H1 (cell line): ENCODE measurements around the gene DKKL1. TPM values are rescaled to one million over a fixed set of nuclear protein-coding genes. Genes with fewer than 3 reads are reported as not detected.
A peak's percentile ranks its signal among the peaks of the same experiment; 100 is the strongest.

Experiments used
- NANOG ChIP-seq: IDR thresholded peaks from 2 replicates; pipeline ENCODE4 v1.6.1; 2011; ENCODE audit warnings: low read length, low read depth, mild to moderate bottlenecking, inconsistent platforms; ENCODE audit not compliant: insufficient read depth, poor library complexity, severe bottlenecking
- NRF1 ChIP-seq: IDR thresholded peaks from 2 replicates; pipeline ENCODE4 v1.6.1; 2011; ENCODE audit warnings: mild to moderate bottlenecking, low read depth, low read length, improper control_type of control experiment
- POLR2A ChIP-seq, 2 experiments: IDR thresholded peaks; 1 replicate in 1 of 2; 2 replicates in 1 of 2; pipeline ENCODE4 v1.6.1; 2011; ENCODE audit warnings: low read depth in 2 of 2, low read length in 2 of 2, mild to moderate bottlenecking in 2 of 2; ENCODE audit errors: control extremely low read depth in 1 of 2
- POU5F1 ChIP-seq: IDR thresholded peaks from 2 replicates; pipeline ENCODE4 v1.6.1; 2011; ENCODE audit warnings: low read depth, mild to moderate bottlenecking, low read length, moderate library complexity
- RNF2 ChIP-seq: fragments of 200-900, 300-1000 bp; sonication (generic); IDR thresholded peaks from 2 replicates; pipeline ENCODE4 v1.7.1; 2016; ENCODE audit warnings: borderline replicate concordance, low read depth, mild to moderate bottlenecking, antibody characterized with exemption, low read length; ENCODE audit not compliant: poor library complexity, severe bottlenecking; ENCODE audit errors: missing control alignments
- SIN3A ChIP-seq, 2 experiments: IDR thresholded peaks in 1 of 2; conservative IDR thresholded peaks in 1 of 2; 2 replicates each; pipeline ENCODE4 v1.6.1; 2011 to 2012; ENCODE audit warnings: low read length in 2 of 2, improper control_type of control experiment in 1 of 2, low read depth in 1 of 2, mild to moderate bottlenecking in 1 of 2
- TAF7 ChIP-seq: optimal IDR thresholded peaks from 2 replicates; pipeline ENCODE3; 2011; ENCODE audit warnings: low read depth, mild to moderate bottlenecking, inconsistent platforms, low read length, moderate library complexity, borderline replicate concordance
- YY1 ChIP-seq: IDR thresholded peaks from 2 replicates; pipeline ENCODE4 v1.6.1; 2011; ENCODE audit warnings: low read depth, mild to moderate bottlenecking, low read length
- polyA plus RNA-seq, 7 experiments: library from polyadenylated mRNA; depleted of rRNA in 3 of 7; stranded (reverse) in 5 of 7; unstranded in 2 of 7; fragments of >200 nt in 5 of 7; fragments of 200-250 nt in 2 of 7; gene quantifications; 1 replicate in 5 of 7; 2 replicates in 1 of 7; 4 replicates in 1 of 7; pipeline versions ENCODE4 v1.2.1 to v1.2.3, GENCODE V29; 2011 to 2013; ENCODE audit warnings: missing spikeins in 2 of 7, mixed read lengths in 2 of 7
- total RNA-seq: library from RNA; stranded (reverse); fragmentation: NEBNext Ultra II Directional; extraction: Animal tissue kit (Norgen Biotek cat#: 25700); gene quantifications from 2 replicates; pipeline ENCODE4 v1.2.1, GENCODE V29; 2021
- TF ChIP-seq, protein P1 (sequence below): fragments of 300-600 bp; sonication (generic); IDR thresholded peaks from 2 replicates; pipeline ENCODE4 v1.7.1; 2012; ENCODE audit warnings: low read length, moderate library complexity, mild to moderate bottlenecking, inconsistent platforms; ENCODE audit not compliant: insufficient replicate concordance
- TF ChIP-seq, protein P2 (sequence below): IDR thresholded peaks from 2 replicates; pipeline ENCODE4 v1.6.1; 2012; ENCODE audit warnings: inconsistent platforms

DKKL1 gene
- total and polyA plus RNA-seq, 2 of the 8 experiments (the other 6 are each of a cell fraction or from before 2014, with no cell fraction given), result 2.6 to 6.8 TPM

DNA sequence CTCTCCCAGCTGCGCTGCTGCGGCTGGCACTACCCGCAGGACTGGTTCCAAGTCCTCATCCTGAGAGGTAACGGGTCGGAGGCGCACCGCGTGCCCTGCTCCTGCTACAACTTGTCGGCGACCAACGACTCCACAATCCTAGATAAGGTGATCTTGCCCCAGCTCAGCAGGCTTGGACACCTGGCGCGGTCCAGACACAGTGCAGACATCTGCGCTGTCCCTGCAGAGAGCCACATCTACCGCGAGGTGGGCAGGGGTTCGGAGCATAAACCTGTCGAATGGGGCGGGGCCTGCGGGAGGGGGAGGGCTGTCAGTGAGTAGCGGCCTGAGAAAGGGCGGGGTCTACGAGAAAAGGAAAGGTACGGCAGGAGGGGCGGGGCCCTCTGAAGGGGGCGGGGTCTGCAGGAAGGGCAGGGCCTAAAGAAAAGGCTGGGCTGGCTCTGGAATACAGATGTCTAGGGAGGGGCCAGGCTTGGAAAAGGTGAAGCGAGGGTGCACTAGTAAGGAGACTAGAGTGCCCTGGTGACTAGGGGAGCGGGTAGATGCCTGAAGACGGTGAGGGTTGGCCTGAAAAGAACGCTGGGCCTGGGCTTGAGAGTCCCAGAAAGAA is 24.9 kb upstream of the DKKL1 start (continued):
- TF ChIP-seq TAF7 (peak; percentile 52), POLR2A (IDR thresholded peaks at IDR 0.05; ENCODE audit: control extremely low read depth in 1 of 2, low read depth in 2 of 2, low read length in 2 of 2) (peak; percentile 65 to 79), SIN3A (conservative IDR thresholded peaks at IDR 0.05 in 1 of 2, IDR thresholded peaks at IDR 0.05 in 1 of 2; ENCODE audit: low read depth in 1 of 2, low read length in 2 of 2) (no peak), YY1 (no peak), RNF2 (no peak), NRF1 (no peak), NANOG (no peak), POU5F1 (no peak)
- TF ChIP-seq, protein P1, sequence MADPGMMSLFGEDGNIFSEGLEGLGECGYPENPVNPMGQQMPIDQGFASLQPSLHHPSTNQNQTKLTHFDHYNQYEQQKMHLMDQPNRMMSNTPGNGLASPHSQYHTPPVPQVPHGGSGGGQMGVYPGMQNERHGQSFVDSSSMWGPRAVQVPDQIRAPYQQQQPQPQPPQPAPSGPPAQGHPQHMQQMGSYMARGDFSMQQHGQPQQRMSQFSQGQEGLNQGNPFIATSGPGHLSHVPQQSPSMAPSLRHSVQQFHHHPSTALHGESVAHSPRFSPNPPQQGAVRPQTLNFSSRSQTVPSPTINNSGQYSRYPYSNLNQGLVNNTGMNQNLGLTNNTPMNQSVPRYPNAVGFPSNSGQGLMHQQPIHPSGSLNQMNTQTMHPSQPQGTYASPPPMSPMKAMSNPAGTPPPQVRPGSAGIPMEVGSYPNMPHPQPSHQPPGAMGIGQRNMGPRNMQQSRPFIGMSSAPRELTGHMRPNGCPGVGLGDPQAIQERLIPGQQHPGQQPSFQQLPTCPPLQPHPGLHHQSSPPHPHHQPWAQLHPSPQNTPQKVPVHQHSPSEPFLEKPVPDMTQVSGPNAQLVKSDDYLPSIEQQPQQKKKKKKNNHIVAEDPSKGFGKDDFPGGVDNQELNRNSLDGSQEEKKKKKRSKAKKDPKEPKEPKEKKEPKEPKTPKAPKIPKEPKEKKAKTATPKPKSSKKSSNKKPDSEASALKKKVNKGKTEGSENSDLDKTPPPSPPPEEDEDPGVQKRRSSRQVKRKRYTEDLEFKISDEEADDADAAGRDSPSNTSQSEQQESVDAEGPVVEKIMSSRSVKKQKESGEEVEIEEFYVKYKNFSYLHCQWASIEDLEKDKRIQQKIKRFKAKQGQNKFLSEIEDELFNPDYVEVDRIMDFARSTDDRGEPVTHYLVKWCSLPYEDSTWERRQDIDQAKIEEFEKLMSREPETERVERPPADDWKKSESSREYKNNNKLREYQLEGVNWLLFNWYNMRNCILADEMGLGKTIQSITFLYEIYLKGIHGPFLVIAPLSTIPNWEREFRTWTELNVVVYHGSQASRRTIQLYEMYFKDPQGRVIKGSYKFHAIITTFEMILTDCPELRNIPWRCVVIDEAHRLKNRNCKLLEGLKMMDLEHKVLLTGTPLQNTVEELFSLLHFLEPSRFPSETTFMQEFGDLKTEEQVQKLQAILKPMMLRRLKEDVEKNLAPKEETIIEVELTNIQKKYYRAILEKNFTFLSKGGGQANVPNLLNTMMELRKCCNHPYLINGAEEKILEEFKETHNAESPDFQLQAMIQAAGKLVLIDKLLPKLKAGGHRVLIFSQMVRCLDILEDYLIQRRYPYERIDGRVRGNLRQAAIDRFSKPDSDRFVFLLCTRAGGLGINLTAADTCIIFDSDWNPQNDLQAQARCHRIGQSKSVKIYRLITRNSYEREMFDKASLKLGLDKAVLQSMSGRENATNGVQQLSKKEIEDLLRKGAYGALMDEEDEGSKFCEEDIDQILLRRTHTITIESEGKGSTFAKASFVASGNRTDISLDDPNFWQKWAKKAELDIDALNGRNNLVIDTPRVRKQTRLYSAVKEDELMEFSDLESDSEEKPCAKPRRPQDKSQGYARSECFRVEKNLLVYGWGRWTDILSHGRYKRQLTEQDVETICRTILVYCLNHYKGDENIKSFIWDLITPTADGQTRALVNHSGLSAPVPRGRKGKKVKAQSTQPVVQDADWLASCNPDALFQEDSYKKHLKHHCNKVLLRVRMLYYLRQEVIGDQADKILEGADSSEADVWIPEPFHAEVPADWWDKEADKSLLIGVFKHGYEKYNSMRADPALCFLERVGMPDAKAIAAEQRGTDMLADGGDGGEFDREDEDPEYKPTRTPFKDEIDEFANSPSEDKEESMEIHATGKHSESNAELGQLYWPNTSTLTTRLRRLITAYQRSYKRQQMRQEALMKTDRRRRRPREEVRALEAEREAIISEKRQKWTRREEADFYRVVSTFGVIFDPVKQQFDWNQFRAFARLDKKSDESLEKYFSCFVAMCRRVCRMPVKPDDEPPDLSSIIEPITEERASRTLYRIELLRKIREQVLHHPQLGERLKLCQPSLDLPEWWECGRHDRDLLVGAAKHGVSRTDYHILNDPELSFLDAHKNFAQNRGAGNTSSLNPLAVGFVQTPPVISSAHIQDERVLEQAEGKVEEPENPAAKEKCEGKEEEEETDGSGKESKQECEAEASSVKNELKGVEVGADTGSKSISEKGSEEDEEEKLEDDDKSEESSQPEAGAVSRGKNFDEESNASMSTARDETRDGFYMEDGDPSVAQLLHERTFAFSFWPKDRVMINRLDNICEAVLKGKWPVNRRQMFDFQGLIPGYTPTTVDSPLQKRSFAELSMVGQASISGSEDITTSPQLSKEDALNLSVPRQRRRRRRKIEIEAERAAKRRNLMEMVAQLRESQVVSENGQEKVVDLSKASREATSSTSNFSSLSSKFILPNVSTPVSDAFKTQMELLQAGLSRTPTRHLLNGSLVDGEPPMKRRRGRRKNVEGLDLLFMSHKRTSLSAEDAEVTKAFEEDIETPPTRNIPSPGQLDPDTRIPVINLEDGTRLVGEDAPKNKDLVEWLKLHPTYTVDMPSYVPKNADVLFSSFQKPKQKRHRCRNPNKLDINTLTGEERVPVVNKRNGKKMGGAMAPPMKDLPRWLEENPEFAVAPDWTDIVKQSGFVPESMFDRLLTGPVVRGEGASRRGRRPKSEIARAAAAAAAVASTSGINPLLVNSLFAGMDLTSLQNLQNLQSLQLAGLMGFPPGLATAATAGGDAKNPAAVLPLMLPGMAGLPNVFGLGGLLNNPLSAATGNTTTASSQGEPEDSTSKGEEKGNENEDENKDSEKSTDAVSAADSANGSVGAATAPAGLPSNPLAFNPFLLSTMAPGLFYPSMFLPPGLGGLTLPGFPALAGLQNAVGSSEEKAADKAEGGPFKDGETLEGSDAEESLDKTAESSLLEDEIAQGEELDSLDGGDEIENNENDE, result no peak
- TF ChIP-seq, protein P2, sequence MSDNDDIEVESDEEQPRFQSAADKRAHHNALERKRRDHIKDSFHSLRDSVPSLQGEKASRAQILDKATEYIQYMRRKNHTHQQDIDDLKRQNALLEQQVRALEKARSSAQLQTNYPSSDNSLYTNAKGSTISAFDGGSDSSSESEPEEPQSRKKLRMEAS, result no peak
